Measurements from ENCODE around the gene FBL.

The FBL gene

GRCh38 chr19:39852882-39853281 is 6.7 kb upstream of the FBL start:
- no peaks in the 10 kb centered on the region for H3K4me1 ChIP-seq (ENCODE audit: low read length)
- H3K36me3 ChIP-seq (replicated peaks; ENCODE audit: low read depth, low read length) = no peaks in the 10 kb centered on the region
- H3K79me2 ChIP-seq (ENCODE audit: low read length) = no peaks in the 10 kb centered on the region
- H2AFZ ChIP-seq (ENCODE audit: low read depth, low read length) = no peak overlapping the region
- H3K27me3 ChIP-seq (ENCODE audit: low read depth, low read length) = no peaks in the 10 kb centered on the region
- no peak overlapping the region for H3K27ac ChIP-seq (ENCODE audit: low read length)
- no peaks in the 10 kb centered on the region for H4K20me1 ChIP-seq (ENCODE audit: insufficient read depth, low read length)
- TF ChIP-seq CTCF (IDR thresholded peaks at IDR 0.05; ENCODE audit: low read depth, low read length) = no peak
- no peak for TF ChIP-seq EZH2phosphoT487 (IDR thresholded peaks at IDR 0.05; ENCODE audit: low read depth)
- H3K9ac ChIP-seq (ENCODE audit: low read length) = no peak overlapping the region
- H3K9me3 ChIP-seq (ENCODE audit: insufficient read depth, low read length) = no peaks in the 10 kb centered on the region
- no peak overlapping the region for H3K4me3 ChIP-seq (ENCODE audit: low read length)
- no peak overlapping the region for H3K4me2 ChIP-seq (ENCODE audit: low read length)

GRCh38 chr19:39850892-39851291 is 4.7 kb upstream of the FBL start:
- no peak overlapping the region for H3K27ac ChIP-seq (ENCODE audit: low read length)

GRCh38 chr19:39848392-39848791 is 2.2 kb upstream of the FBL start:
- peaks cover 32% of the 10 kb centered on the region for H3K79me2 ChIP-seq (ENCODE audit: low read length)
- peaks cover 20% of the 10 kb centered on the region for H4K20me1 ChIP-seq (ENCODE audit: insufficient read depth, low read length)
- H3K9me3 ChIP-seq (ENCODE audit: insufficient read depth, low read length) = no peaks in the 10 kb centered on the region
- no peak for TF ChIP-seq EZH2phosphoT487 (IDR thresholded peaks at IDR 0.05; ENCODE audit: low read depth)
- no peak for TF ChIP-seq CTCF (IDR thresholded peaks at IDR 0.05; ENCODE audit: low read depth, low read length)
- H3K27ac ChIP-seq (ENCODE audit: low read length) = no peak overlapping the region
- H3K4me2 ChIP-seq (ENCODE audit: low read length) = no peak overlapping the region
- no peaks in the 10 kb centered on the region for H3K27me3 ChIP-seq (ENCODE audit: low read depth, low read length)
- no peak overlapping the region for H2AFZ ChIP-seq (ENCODE audit: low read depth, low read length)
- no peak overlapping the region for H3K9ac ChIP-seq (ENCODE audit: low read length)
- H3K4me3 ChIP-seq (ENCODE audit: low read length) = no peak overlapping the region
- H3K36me3 ChIP-seq (replicated peaks; ENCODE audit: low read depth, low read length) = no peaks in the 10 kb centered on the region
- peaks cover 20% of the 10 kb centered on the region for H3K4me1 ChIP-seq (ENCODE audit: low read length)

More at GRCh38 chr19:39850892-39851291, 4.7 kb upstream of the FBL start:
- TF ChIP-seq EZH2phosphoT487 (IDR thresholded peaks at IDR 0.05; ENCODE audit: low read depth) = no peak
- no peak for TF ChIP-seq CTCF (IDR thresholded peaks at IDR 0.05; ENCODE audit: low read depth, low read length)
- Histone ChIP-seq H4K20me1 (ENCODE audit: insufficient read depth, low read length) (no peaks in the 10 kb centered on the region), H3K9ac (ENCODE audit: low read length) (no peak overlapping the region), H3K79me2 (ENCODE audit: low read length) (peaks cover 7% of the 10 kb centered on the region), H3K4me3 (ENCODE audit: low read length) (no peak overlapping the region), H2AFZ (ENCODE audit: low read depth, low read length) (no peak overlapping the region), H3K4me2 (ENCODE audit: low read length) (no peak overlapping the region), H3K27me3 (ENCODE audit: low read depth, low read length) (no peaks in the 10 kb centered on the region), H3K36me3 (replicated peaks; ENCODE audit: low read depth, low read length) (no peaks in the 10 kb centered on the region), H3K9me3 (ENCODE audit: insufficient read depth, low read length) (no peaks in the 10 kb centered on the region), H3K4me1 (ENCODE audit: low read length) (peaks cover 6% of the 10 kb centered on the region)

GRCh38 chr19:39847525-39847924 is 1.3 kb upstream of the FBL start:
- TF ChIP-seq EZH2phosphoT487 (IDR thresholded peaks at IDR 0.05; ENCODE audit: low read depth) (no peak), CTCF (IDR thresholded peaks at IDR 0.05; ENCODE audit: low read depth, low read length) (no peak)
- no peak overlapping the region for H3K4me2 ChIP-seq (ENCODE audit: low read length)
- H4K20me1 ChIP-seq (ENCODE audit: insufficient read depth, low read length) = peaks cover 28% of the 10 kb centered on the region
- H3K9me3 ChIP-seq (ENCODE audit: insufficient read depth, low read length) = no peaks in the 10 kb centered on the region
- H3K36me3 ChIP-seq (replicated peaks; ENCODE audit: low read depth, low read length) = peaks cover 3% of the 10 kb centered on the region
- peaks cover 27% of the 10 kb centered on the region for H3K4me1 ChIP-seq (ENCODE audit: low read length)
- peaks cover 40% of the 10 kb centered on the region for H3K79me2 ChIP-seq (ENCODE audit: low read length)
- H2AFZ ChIP-seq (ENCODE audit: low read depth, low read length) = no peak overlapping the region
- no peak overlapping the region for H3K27ac ChIP-seq (ENCODE audit: low read length)
- H3K9ac ChIP-seq (ENCODE audit: low read length) = no peak overlapping the region
- no peak overlapping the region for H3K4me3 ChIP-seq (ENCODE audit: low read length)
- no peaks in the 10 kb centered on the region for H3K27me3 ChIP-seq (ENCODE audit: low read depth, low read length)
